Calu3 (cell line): ENCODE data around the gene HACE1. TPM values are rescaled to one million over a fixed set of nuclear protein-coding genes. Genes with fewer than 3 reads are reported as not detected.
"Not testable (repeated sequence)": the region's sequence is repeated elsewhere in the genome, so short reads cannot be mapped to it uniquely, and the experiment has no call there.

Source experiments
- Bru-seq: library from RNA; stranded (reverse); fragments of 400-500 nt; gene quantifications from one replicate; lab custom pipeline; 2021; lab: Mats Ljungman, UMichigan
- BruChase-seq, 2 experiments: library from RNA; stranded (reverse); fragments of 400-500 nt; gene quantifications; one replicate each; lab custom pipeline; 2021; lab: Mats Ljungman, UMichigan
- BruUV-seq: library from RNA; stranded (reverse); fragments of 400-500 nt; replicated peaks from 2 replicates; lab custom pipeline; 2021; lab: Mats Ljungman, UMichigan
- CTCF ChIA-PET: fragments of 300-600 bp; sonication (Branson Sonifier 250); formaldehyde crosslinking; loops from one replicate; lab custom pipeline; 2022; ENCODE audit warnings: antibody characterized with exemption; lab: Charles Lee
- DNase-seq: peaks from one replicate; pipeline ENCODE4 v3.0.0; 2022
- H3K27ac Mint-ChIP-seq: one replicate; pipeline ENCODE4 v1.8.0; 2022; ENCODE audit warnings: mixed read lengths; ENCODE audit not compliant: unreplicated experiment
- H3K27me3 Mint-ChIP-seq: one replicate; pipeline ENCODE4 v1.8.0; 2022; ENCODE audit warnings: mixed read lengths; ENCODE audit not compliant: unreplicated experiment
- H3K36me3 Mint-ChIP-seq: one replicate; pipeline ENCODE4 v1.8.0; 2022; ENCODE audit warnings: mild to moderate bottlenecking, moderate library complexity, mixed read lengths; ENCODE audit not compliant: insufficient read depth, unreplicated experiment
- H3K4me1 Mint-ChIP-seq: one replicate; pipeline ENCODE4 v1.8.0; 2022; ENCODE audit warnings: mild to moderate bottlenecking, low read depth, mixed read lengths; ENCODE audit not compliant: unreplicated experiment
- H3K4me3 Mint-ChIP-seq: one replicate; pipeline ENCODE4 v1.8.0; 2022; ENCODE audit warnings: mild to moderate bottlenecking, low read depth, moderate library complexity, mixed read lengths; ENCODE audit not compliant: unreplicated experiment
- H3K9me3 Mint-ChIP-seq: one replicate; pipeline ENCODE4 v1.8.0; 2022; ENCODE audit warnings: low read depth, mixed read lengths; ENCODE audit not compliant: unreplicated experiment
- CTCF ChIP-seq: fragments of 200-600 bp; IDR thresholded peaks from one replicate; pipeline ENCODE4 v1.8.0; 2022; ENCODE audit warnings: antibody characterized with exemption; ENCODE audit not compliant: unreplicated experiment
- intact Hi-C: fragments of 100-400 bp; cut with micrococcal nuclease; formaldehyde crosslinking; loops from one replicate; pipeline ENCODE4 v1.10.0; 2022; ENCODE audit not compliant: unreplicated experiment
- long read RNA-seq: library from polyadenylated mRNA; stranded (forward); transcript quantifications from one replicate; pipeline ENCODE4 v2.0.0, GENCODE V29; 2022
- total RNA-seq: library from RNA; stranded (reverse); gene quantifications from 2 replicates; pipeline ENCODE4 v1.2.3, GENCODE V29; 2022

HACE1 gene
- total RNA-seq (7.9 and 12.5 TPM in 2 replicates), Bru-seq, nascent RNA (percentile 63 among the genes with signal in this experiment), BruChase-seq, experiment 1, labeled RNA remaining after a 6-hour chase (percentile 51 among the genes with signal in this experiment), BruChase-seq, experiment 2, labeled RNA remaining after a 2-hour chase (percentile 60 among the genes with signal in this experiment)
- long read RNA-seq, full-length matches to known transcripts, result 3 of 8 reads
- long read RNA-seq, partial matches to known transcripts, result 2 of 8 reads
- long read RNA-seq, other reads (novel, unspliced or antisense), result 3 of 8 reads

GRCh38 chr6:104859225-104860146, at the start of gene HACE1:
HACE1 (minus strand) TSS chr6:104859919; CDS start chr6:104859642, 277 bp downstream.
- BruUV-seq, result no TSS peak
- CTCF ChIA-PET, result interaction anchor here (1.3 kb wide), 1 partner anchor 13 kb away, joined by 4 read pairs; no protein-coding TSS in a partner anchor
- H3K27me3 Mint-ChIP-seq, result no peaks in the 10 kb centered on the region
- peak; percentile 88 for DNase-seq
- no peak for TF ChIP-seq CTCF
- peaks cover 20% of the 10 kb centered on the region for H3K36me3 Mint-ChIP-seq
- peak within 1 kb of the TSS; percentile 92 for H3K4me3 Mint-ChIP-seq
- H3K27ac Mint-ChIP-seq, result no peak within 1 kb of the TSS
- H3K4me1 Mint-ChIP-seq, result peaks cover 9% of the 10 kb centered on the region
- H3K9me3 Mint-ChIP-seq, result no peaks in the 10 kb centered on the region
- intact Hi-C loops, result loop anchor here (1.0 kb wide), 1 partner anchor 219 kb away; no protein-coding TSS in a partner anchor

GRCh38 chr6:104908888-104909525, 49.3 kb upstream of the HACE1 start:
- Mint-ChIP-seq H3K4me3 (no peak overlapping the region), H3K4me1 (no peaks in the 10 kb centered on the region), H3K36me3 (no peaks in the 10 kb centered on the region), H3K9me3 (no peaks in the 10 kb centered on the region), H3K27me3 (no peaks in the 10 kb centered on the region), H3K27ac (no peak overlapping the region)
- DNase-seq, result no peak
- CTCF ChIA-PET, result no interaction called here
- intact Hi-C loops, result no loop called here
- no peak for TF ChIP-seq CTCF
- BruUV-seq, result no TSS peak

GRCh38 chr6:104908031-104908887, 48.5 kb upstream of the HACE1 start:
- Mint-ChIP-seq H3K36me3 (no peaks in the 10 kb centered on the region), H3K4me1 (no peaks in the 10 kb centered on the region), H3K27me3 (no peaks in the 10 kb centered on the region), H3K4me3 (no peak overlapping the region), H3K27ac (no peak overlapping the region), H3K9me3 (no peaks in the 10 kb centered on the region)
- intact Hi-C loops, result no loop called here
- BruUV-seq, result no TSS peak
- CTCF ChIA-PET, result no interaction called here
- TF ChIP-seq CTCF, result no peak
- DNase-seq, result no peak

- H3K27ac Mint-ChIP-seq, H3K9me3 Mint-ChIP-seq, H3K36me3 Mint-ChIP-seq, DNase-seq, H3K27me3 Mint-ChIP-seq, CTCF ChIA-PET, intact Hi-C loops, H3K4me3 Mint-ChIP-seq, BruUV-seq, H3K4me1 Mint-ChIP-seq: not testable (repeated sequence)
Measured at GRCh38 chr6:104898893-104899292, 39.2 kb upstream of the HACE1 start.
